ENCODE results near the gene FLOT1. TPM values are rescaled to one million over a fixed set of nuclear protein-coding genes. Genes with fewer than 3 reads are reported as not detected.

FLOT1 gene
- total RNA-seq, 1 experiment from 2014 or later = 111 TPM

GRCh38 chr6:30714263-30714662 is 28.2 kb downstream of the FLOT1 start:
- H3K4me2 ChIP-seq (ENCODE audit: insufficient read depth, insufficient read length, low read length) = no peak overlapping the region
- no peak overlapping the region for H4K5ac ChIP-seq (ENCODE audit: insufficient read length, low read depth, low read length)
- H3K36me3 Mint-ChIP-seq (ENCODE audit: insufficient read depth in 1 of 3, low read depth in 3 of 3) = peaks cover 44 to 62% (median 59%) of the 10 kb centered on the region in 3 experiments
- H2BK12ac ChIP-seq (ENCODE audit: insufficient read length, low read depth, low read length) = no peak overlapping the region
- no peaks in the 10 kb centered on the region for H3K79me1 ChIP-seq (ENCODE audit: insufficient read depth, low read depth, low read length, poor library complexity, severe bottlenecking)
- H3K4me3 Mint-ChIP-seq = no peak overlapping the region
- no peak overlapping the region for H3T11ph ChIP-seq (ENCODE audit: low read length)
- no peaks in the 10 kb centered on the region for H3K9me3 ChIP-seq (ENCODE audit: control insufficient read depth, low read depth, low read length)
- H3K4ac ChIP-seq (ENCODE audit: low read depth, low read length) = no peak overlapping the region
- H4K91ac ChIP-seq (ENCODE audit: insufficient read length, low read depth, low read length) = no peak overlapping the region
- no peaks in the 10 kb centered on the region for H3K4me1 ChIP-seq (ENCODE audit: insufficient read depth, low read length)
- H2BK120ac ChIP-seq (ENCODE audit: low read depth, low read length, poor library complexity, severe bottlenecking) = no peak overlapping the region
- H4K8ac ChIP-seq (replicated peaks; ENCODE audit: insufficient read length, low read depth, low read length) = no peak overlapping the region
- H2AK5ac ChIP-seq (ENCODE audit: insufficient read length, low read length) = no peak overlapping the region
- H3K23ac ChIP-seq (ENCODE audit: insufficient read length, low read depth, low read length) = no peak overlapping the region
- H3K23me2 ChIP-seq (ENCODE audit: insufficient read length, low read depth, low read length, poor library complexity, severe bottlenecking) = peaks cover 6% of the 10 kb centered on the region
- no peak overlapping the region for H3K18ac ChIP-seq (ENCODE audit: insufficient read length, low read depth, low read length)
- no CpG with 5 or more reads among the region's 1 CpG for WGBS (ENCODE audit: extremely low coverage, insufficient read length, low lambda C conversion rate)
- H3K9ac ChIP-seq (ENCODE audit: extremely low read depth, insufficient read length, low read length) = no peak overlapping the region
- H2BK20ac ChIP-seq (ENCODE audit: low read depth, low read length, poor library complexity, severe bottlenecking) = no peak overlapping the region
- H4K20me1 ChIP-seq (ENCODE audit: control insufficient read depth, insufficient read depth, insufficient read length) = no peaks in the 10 kb centered on the region
- H3K27ac Mint-ChIP-seq = no peak overlapping the region
- H3K9me3 Mint-ChIP-seq = peaks cover 2 to 3% of the 10 kb centered on the region in 2 experiments; a peak in 2 of 5 replicates
- TF ChIP-seq CTCF (conservative IDR thresholded peaks at IDR 0.05) = no peak
- H3K79me2 ChIP-seq (ENCODE audit: insufficient read depth, low read length) = no peaks in the 10 kb centered on the region
- no peak overlapping the region for H2BK5ac ChIP-seq (ENCODE audit: insufficient read length, low read length)
- DNase-seq = no peak
- no peak overlapping the region for H2BK15ac ChIP-seq (ENCODE audit: low read depth, low read length)
- H3K14ac ChIP-seq (ENCODE audit: insufficient read depth, low read length) = no peak overlapping the region
- no peaks in the 10 kb centered on the region for H3K27me3 ChIP-seq (ENCODE audit: insufficient read depth, low read length)
- H3K27me3 Mint-ChIP-seq (ENCODE audit: low read depth) = no peaks in the 10 kb centered on the region
- no peak overlapping the region for H2AFZ ChIP-seq (ENCODE audit: low read length)
- peaks cover 16 to 23% of the 10 kb centered on the region in 2 experiments for H3K4me1 Mint-ChIP-seq
- no peak overlapping the region for H3K56ac ChIP-seq (ENCODE audit: insufficient read length, low read depth, low read length)
- H3K27ac ChIP-seq (ENCODE audit: insufficient read length, low read depth, low read length) = no peak overlapping the region

Measured in H9 (cell line).